HEK293 (cell line): ENCODE results near the gene NFIX.

Experiments
- BCL11A ChIP-seq: fragments of 450-650 bp; formaldehyde crosslinking; IDR thresholded peaks from 2 replicates; pipeline ENCODE4 v1.5.1; 2016; ENCODE audit warnings: low read depth, missing biosample characterization, missing genetic modification characterization
- FEZF1 ChIP-seq: fragments of 450-650 bp; formaldehyde crosslinking; IDR thresholded peaks from 2 replicates; pipeline ENCODE4 v1.5.1; 2016; ENCODE audit warnings: missing biosample characterization, missing genetic modification characterization
- GLI4 ChIP-seq: fragments of 450-650 bp; formaldehyde crosslinking; IDR thresholded peaks from 2 replicates; pipeline ENCODE4 v1.5.1; 2016; ENCODE audit warnings: missing biosample characterization, missing genetic modification characterization
- MEIS1 ChIP-seq: sonication (generic); formaldehyde crosslinking; IDR thresholded peaks from 2 replicates; pipeline ENCODE4 v1.8.1; 2022; ENCODE audit warnings: missing genetic modification reagents, mild to moderate bottlenecking, borderline replicate concordance
- PRDM6 ChIP-seq: fragments of 450-650 bp; formaldehyde crosslinking; IDR thresholded peaks from 2 replicates; pipeline ENCODE4 v1.5.1; 2017; ENCODE audit warnings: missing biosample characterization, missing genetic modification characterization
- RBAK ChIP-seq: fragments of 450-650 bp; formaldehyde crosslinking; IDR thresholded peaks from 2 replicates; pipeline ENCODE4 v1.5.1; 2016; ENCODE audit warnings: missing biosample characterization, missing genetic modification characterization
- SCRT2 ChIP-seq: fragments of 450-650 bp; formaldehyde crosslinking; IDR thresholded peaks from 2 replicates; pipeline ENCODE4 v1.5.1; 2016; ENCODE audit warnings: missing biosample characterization, missing genetic modification characterization
- ZBTB7A ChIP-seq: fragments of 450-650 bp; formaldehyde crosslinking; IDR thresholded peaks from 2 replicates; pipeline ENCODE4 v1.5.1; 2016; ENCODE audit warnings: low read depth, missing biosample characterization, missing genetic modification characterization
- ZFP3 ChIP-seq: fragments of 450-650 bp; formaldehyde crosslinking; IDR thresholded peaks from 2 replicates; pipeline ENCODE4 v1.5.1; 2016; ENCODE audit warnings: low read depth, missing biosample characterization, missing genetic modification characterization
- ZFP37 ChIP-seq: fragments of 450-650 bp; formaldehyde crosslinking; IDR thresholded peaks from 2 replicates; pipeline ENCODE4 v1.5.1; 2016; ENCODE audit warnings: missing biosample characterization, missing genetic modification characterization
- ZNF211 ChIP-seq: fragments of 450-650 bp; formaldehyde crosslinking; IDR thresholded peaks from 2 replicates; pipeline ENCODE4 v1.5.1; 2016; ENCODE audit warnings: low read depth, missing biosample characterization, missing genetic modification characterization
- ZNF26 ChIP-seq: fragments of 450-650 bp; formaldehyde crosslinking; IDR thresholded peaks from 2 replicates; pipeline ENCODE4 v1.5.1; 2016; ENCODE audit warnings: missing biosample characterization, missing genetic modification characterization
- ZNF488 ChIP-seq: fragments of 450-650 bp; formaldehyde crosslinking; IDR thresholded peaks from 2 replicates; pipeline ENCODE4 v1.5.1; 2016; ENCODE audit warnings: missing biosample characterization, missing genetic modification characterization
- ZNF501 ChIP-seq: fragments of 450-650 bp; formaldehyde crosslinking; IDR thresholded peaks from 2 replicates; pipeline ENCODE4 v1.5.1; 2016; ENCODE audit warnings: missing biosample characterization, missing genetic modification characterization
- ZNF518A ChIP-seq: fragments of 450-650 bp; formaldehyde crosslinking; conservative IDR thresholded peaks from 2 replicates; pipeline ENCODE4 v1.5.1; 2016; ENCODE audit warnings: low read depth, missing biosample characterization, missing genetic modification characterization
- ZNF544 ChIP-seq: fragments of 450-650 bp; formaldehyde crosslinking; IDR thresholded peaks from 2 replicates; pipeline ENCODE4 v1.5.0; 2017; ENCODE audit warnings: missing biosample characterization, missing genetic modification characterization
- ZNF596 ChIP-seq: fragments of 450-650 bp; IDR thresholded peaks from 2 replicates; pipeline ENCODE4 v1.5.0; 2018; ENCODE audit warnings: missing biosample characterization, mild to moderate bottlenecking, missing genetic modification characterization, moderate library complexity
- ZNF677 ChIP-seq: fragments of 450-650 bp; IDR thresholded peaks from 2 replicates; pipeline ENCODE4 v1.5.0; 2018; ENCODE audit warnings: missing biosample characterization, mild to moderate bottlenecking, missing genetic modification characterization, moderate library complexity
- ZNF791 ChIP-seq: fragments of 450-650 bp; formaldehyde crosslinking; IDR thresholded peaks from 2 replicates; pipeline ENCODE4 v1.5.1; 2016; ENCODE audit warnings: missing biosample characterization, missing genetic modification characterization
- ZSCAN23 ChIP-seq: fragments of 450-650 bp; formaldehyde crosslinking; IDR thresholded peaks from 2 replicates; pipeline ENCODE4 v1.5.1; 2016; ENCODE audit warnings: missing biosample characterization, missing genetic modification characterization
- TF ChIP-seq, protein P1 (sequence below): fragments of 450-650 bp; formaldehyde crosslinking; IDR thresholded peaks from 2 replicates; pipeline ENCODE4 v1.5.1; 2016; ENCODE audit warnings: missing biosample characterization, missing genetic modification characterization
- TF ChIP-seq, protein P2 (sequence below): fragments of 450-650 bp; formaldehyde crosslinking; IDR thresholded peaks from 2 replicates; pipeline ENCODE4 v1.5.1; 2016; ENCODE audit warnings: missing biosample characterization, missing genetic modification characterization, low read depth
- TF ChIP-seq, protein P3 (sequence below): fragments of 450-650 bp; formaldehyde crosslinking; IDR thresholded peaks from 2 replicates; pipeline ENCODE4 v1.5.1; 2016; ENCODE audit warnings: missing biosample characterization, missing genetic modification characterization

The NFIX gene

DNA sequence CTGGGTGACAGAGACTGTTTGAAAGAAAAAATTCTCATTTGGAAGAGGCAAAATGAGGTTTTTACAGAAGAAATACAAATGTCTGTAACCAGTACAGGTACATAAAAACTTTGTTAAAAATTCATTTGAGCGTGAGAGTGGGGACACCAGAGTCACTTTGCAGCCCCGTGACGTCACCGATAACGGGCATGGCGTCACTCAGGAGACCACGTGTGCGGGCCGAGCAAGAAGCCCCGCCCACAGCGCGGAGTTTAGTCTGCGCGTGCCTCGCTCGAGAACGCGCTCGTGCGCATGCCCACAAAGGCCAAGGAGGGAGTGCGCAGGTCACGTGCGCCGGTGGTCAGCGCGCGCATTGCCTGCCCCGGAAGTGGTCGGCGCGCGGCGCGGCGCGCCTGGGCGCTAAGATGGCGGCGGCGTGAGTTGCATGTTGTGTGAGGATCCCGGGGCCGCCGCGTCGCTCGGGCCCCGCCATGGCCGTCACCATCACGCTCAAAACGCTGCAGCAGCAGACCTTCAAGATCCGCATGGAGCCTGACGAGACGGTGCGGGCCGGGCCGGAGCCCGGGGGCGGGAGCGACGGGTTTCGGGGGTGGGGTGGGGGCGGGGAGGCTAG lies 49.7 kb upstream of the NFIX start, which contains the start of gene RAD23A (continued):
- TF ChIP-seq ZSCAN23 (no peak), ZNF501 (tag by site-specific recombination) (no peak; the same call in none of the 2 replicates), BCL11A (tag by site-specific recombination) (peak; percentile 63; the same call in 1 of the 2 replicates), GLI4 (tag by site-specific recombination) (no peak), FEZF1 (peak; percentile 21; the same call in 1 of the 2 replicates), ZBTB7A (tag by site-specific recombination) (peak; percentile 17; the same call in 1 of the 2 replicates), SCRT2 (tag by site-specific recombination) (no peak), ZFP37 (no peak), PRDM6 (tag by site-specific recombination) (no peak), ZNF791 (tag by site-specific recombination) (no peak), ZNF596 (no peak), ZNF488 (tag by site-specific recombination) (no peak), ZFP3 (tag by site-specific recombination) (no peak), ZNF518A (tag by site-specific recombination) (peak; percentile 74), ZNF26 (no peak), ZNF677 (tag by site-specific recombination) (no peak), ZNF544 (no peak), MEIS1 (CRISPR knock-in tag) (no peak), RBAK (tag by site-specific recombination) (no peak), ZNF211 (tag by site-specific recombination) (no peak)
- TF ChIP-seq, protein P1, sequence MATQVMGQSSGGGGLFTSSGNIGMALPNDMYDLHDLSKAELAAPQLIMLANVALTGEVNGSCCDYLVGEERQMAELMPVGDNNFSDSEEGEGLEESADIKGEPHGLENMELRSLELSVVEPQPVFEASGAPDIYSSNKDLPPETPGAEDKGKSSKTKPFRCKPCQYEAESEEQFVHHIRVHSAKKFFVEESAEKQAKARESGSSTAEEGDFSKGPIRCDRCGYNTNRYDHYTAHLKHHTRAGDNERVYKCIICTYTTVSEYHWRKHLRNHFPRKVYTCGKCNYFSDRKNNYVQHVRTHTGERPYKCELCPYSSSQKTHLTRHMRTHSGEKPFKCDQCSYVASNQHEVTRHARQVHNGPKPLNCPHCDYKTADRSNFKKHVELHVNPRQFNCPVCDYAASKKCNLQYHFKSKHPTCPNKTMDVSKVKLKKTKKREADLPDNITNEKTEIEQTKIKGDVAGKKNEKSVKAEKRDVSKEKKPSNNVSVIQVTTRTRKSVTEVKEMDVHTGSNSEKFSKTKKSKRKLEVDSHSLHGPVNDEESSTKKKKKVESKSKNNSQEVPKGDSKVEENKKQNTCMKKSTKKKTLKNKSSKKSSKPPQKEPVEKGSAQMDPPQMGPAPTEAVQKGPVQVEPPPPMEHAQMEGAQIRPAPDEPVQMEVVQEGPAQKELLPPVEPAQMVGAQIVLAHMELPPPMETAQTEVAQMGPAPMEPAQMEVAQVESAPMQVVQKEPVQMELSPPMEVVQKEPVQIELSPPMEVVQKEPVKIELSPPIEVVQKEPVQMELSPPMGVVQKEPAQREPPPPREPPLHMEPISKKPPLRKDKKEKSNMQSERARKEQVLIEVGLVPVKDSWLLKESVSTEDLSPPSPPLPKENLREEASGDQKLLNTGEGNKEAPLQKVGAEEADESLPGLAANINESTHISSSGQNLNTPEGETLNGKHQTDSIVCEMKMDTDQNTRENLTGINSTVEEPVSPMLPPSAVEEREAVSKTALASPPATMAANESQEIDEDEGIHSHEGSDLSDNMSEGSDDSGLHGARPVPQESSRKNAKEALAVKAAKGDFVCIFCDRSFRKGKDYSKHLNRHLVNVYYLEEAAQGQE (tag by site-specific recombination), result no peak
- TF ChIP-seq, protein P2, sequence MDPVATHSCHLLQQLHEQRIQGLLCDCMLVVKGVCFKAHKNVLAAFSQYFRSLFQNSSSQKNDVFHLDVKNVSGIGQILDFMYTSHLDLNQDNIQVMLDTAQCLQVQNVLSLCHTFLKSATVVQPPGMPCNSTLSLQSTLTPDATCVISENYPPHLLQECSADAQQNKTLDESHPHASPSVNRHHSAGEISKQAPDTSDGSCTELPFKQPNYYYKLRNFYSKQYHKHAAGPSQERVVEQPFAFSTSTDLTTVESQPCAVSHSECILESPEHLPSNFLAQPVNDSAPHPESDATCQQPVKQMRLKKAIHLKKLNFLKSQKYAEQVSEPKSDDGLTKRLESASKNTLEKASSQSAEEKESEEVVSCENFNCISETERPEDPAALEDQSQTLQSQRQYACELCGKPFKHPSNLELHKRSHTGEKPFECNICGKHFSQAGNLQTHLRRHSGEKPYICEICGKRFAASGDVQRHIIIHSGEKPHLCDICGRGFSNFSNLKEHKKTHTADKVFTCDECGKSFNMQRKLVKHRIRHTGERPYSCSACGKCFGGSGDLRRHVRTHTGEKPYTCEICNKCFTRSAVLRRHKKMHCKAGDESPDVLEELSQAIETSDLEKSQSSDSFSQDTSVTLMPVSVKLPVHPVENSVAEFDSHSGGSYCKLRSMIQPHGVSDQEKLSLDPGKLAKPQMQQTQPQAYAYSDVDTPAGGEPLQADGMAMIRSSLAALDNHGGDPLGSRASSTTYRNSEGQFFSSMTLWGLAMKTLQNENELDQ (tag by site-specific recombination), result no peak
- TF ChIP-seq, protein P3, sequence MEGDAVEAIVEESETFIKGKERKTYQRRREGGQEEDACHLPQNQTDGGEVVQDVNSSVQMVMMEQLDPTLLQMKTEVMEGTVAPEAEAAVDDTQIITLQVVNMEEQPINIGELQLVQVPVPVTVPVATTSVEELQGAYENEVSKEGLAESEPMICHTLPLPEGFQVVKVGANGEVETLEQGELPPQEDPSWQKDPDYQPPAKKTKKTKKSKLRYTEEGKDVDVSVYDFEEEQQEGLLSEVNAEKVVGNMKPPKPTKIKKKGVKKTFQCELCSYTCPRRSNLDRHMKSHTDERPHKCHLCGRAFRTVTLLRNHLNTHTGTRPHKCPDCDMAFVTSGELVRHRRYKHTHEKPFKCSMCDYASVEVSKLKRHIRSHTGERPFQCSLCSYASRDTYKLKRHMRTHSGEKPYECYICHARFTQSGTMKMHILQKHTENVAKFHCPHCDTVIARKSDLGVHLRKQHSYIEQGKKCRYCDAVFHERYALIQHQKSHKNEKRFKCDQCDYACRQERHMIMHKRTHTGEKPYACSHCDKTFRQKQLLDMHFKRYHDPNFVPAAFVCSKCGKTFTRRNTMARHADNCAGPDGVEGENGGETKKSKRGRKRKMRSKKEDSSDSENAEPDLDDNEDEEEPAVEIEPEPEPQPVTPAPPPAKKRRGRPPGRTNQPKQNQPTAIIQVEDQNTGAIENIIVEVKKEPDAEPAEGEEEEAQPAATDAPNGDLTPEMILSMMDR (tag by site-specific recombination), result no peak
